Caki2 (cell line): ENCODE measurements around the gene POC1A. TPM values are rescaled to one million over a fixed set of nuclear protein-coding genes. Genes with fewer than 3 reads are reported as not detected.

ENCODE experiments used
- DNase-seq: peaks from one replicate; pipeline ENCODE4 v3.0.0-alpha.2; 2015; ENCODE audit warnings: low read depth
- in situ Hi-C: cut with HindIII; loops from 2 replicates; pipeline ENCODE4 v1.10.0; 2016; ENCODE audit warnings: low sequenced_read_pairs, low pct_unique_long_range_greater_than_20kb, mixed read lengths
- total RNA-seq: library from RNA; depleted of rRNA; stranded (reverse); fragments of >200 nt; shearing (Covaris generic); gene quantifications from 2 replicates; pipeline ENCODE4 v1.2.3, GENCODE V29; 2014; ENCODE audit warnings: low replicate concordance

The POC1A gene
- total RNA-seq, 1 experiment from 2014 or later = 20.8 TPM

DNA sequence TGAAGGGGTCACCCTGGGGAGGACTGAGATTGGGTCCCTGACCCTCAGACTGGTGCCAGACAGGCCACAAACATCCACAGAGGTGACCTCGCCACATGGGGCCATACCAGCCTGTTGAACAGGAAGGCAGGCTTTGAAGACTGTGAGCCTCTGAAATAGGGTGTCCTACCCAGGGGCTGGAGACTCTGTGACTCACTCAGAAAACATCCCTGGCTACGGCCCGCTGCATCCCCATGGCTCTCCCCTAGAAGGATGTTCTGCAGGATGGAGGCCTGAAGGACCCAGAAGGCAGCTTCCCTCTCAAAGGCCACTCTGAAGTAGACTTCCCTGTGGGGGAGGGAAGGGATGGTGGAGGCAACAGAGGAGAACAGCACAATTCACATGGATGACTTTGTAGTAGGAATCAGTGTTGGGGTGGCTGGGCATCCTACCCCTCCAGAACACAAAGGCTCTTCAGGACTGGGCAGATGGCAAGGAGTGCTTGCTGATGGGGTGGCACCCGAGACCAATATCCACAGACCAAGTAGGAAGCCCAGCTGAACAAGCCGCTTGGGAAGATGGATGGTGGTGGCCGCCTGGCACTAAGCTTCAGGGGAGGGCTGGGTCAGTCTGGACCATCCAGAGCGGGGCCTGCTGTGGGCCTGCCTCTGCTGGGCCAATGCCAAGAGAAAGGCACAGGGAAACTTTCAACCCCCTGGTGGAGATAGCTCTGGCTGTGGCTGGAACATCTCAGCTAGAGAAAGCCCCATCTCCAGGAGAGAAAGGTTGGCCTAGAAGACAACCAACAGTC, 60.3 kb downstream of the POC1A start:
- in situ Hi-C loops = no loop called here
- peak; percentile 81 for DNase-seq

DNA sequence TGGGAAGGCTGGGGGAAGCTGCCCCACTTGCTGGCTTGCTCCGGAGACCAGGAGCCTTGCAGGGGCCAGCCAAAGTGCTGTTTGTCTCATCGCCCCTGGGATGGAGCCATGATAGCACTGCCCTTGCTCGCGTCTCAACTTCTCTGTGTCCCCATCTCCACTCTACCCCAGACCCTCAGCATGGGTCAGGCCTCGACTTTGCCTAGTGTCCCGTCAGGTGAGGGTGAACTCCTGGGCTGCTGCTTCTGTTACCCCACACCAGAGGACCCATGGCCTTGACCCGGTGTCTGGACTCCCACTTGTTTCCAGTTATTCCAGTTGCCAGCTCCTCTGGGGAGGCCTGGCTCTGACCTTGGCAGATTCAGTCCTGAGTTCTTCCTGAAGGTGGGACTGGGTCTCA, 61.3 kb downstream of the POC1A start:
- in situ Hi-C loops = no loop called here
- DNase-seq = no peak

DNA sequence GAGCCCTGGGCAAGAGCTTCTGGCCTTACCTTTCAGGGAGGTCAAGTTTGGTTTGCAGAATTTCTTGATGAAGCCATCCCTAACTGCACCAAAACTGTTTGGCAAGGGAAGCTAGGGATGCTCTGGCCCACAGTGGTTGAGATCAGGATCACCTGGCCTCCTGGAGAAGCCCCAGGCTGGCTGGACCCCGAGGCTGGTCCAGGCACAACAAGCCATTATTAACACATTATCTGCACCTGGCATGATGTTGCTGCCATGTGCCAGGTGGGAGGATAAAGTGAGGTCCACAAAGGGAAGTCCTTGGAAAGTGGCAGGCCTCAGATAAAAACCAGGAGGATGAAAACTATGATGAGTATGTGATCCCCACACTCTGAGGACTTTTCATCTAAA, 62.0 kb downstream of the POC1A start:
- in situ Hi-C loops = no loop called here
- no peak for DNase-seq

DNA sequence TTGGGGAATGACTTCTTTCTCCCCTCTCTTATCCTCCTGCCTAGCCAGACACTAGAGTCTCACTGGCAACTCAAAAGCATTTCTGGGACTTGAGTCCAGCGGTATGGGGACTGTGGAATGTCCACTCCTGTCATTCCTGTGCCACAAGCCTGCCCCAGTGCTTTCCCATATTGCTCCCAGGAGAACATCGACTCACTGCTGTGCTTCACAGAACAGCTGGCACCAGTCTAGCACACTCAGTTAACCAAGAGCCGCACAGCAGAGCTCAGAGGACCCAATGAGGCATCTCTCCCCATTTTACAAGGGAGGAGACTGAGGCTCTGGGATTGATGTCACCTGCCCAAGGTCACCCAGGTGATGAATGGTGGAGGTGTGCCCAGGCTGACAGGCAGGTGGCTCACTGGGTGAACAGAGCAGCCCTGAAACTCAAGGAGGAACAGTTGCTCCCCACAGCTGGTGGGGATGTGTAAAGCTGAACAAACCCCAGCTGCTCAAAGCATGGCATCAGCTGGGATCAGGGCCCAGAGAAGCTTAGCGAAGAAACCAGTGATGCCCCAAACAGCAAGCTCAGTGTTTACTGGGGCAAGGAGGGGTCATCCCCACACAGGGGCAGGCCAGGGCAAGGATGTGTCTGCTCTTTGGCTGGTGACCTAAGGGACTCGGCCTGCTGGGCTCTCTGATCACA, 62.5 kb downstream of the POC1A start:
- in situ Hi-C loops = no loop called here
- DNase-seq = peak; percentile 9

DNA sequence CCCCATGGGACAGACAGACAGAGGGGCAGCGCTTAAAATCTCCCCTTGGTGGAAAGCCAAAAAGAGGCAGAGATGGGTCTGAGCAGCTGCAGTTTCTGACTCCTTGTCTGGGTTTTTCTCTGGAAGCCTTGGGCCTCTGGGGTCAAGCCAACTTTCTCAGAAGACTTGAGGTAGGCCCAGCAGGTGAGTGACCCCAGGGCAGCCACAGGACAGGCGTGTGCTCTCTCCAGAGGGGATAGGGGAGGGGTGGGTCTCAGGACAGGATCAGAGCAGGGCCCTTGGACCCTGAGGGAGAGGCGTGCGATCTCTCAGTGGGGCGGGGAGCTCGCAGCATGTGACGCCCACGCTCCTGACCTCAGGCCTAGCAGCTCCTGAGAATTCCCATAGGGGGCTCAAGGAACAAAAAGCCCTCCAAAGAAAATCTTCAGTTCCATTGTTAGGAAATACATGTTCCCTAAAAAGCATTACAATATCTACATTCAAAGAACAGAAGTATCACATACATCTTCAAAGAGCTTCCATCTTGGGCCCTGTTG, 63.2 kb downstream of the POC1A start:
- in situ Hi-C loops = no loop called here
- DNase-seq = no peak

DNA sequence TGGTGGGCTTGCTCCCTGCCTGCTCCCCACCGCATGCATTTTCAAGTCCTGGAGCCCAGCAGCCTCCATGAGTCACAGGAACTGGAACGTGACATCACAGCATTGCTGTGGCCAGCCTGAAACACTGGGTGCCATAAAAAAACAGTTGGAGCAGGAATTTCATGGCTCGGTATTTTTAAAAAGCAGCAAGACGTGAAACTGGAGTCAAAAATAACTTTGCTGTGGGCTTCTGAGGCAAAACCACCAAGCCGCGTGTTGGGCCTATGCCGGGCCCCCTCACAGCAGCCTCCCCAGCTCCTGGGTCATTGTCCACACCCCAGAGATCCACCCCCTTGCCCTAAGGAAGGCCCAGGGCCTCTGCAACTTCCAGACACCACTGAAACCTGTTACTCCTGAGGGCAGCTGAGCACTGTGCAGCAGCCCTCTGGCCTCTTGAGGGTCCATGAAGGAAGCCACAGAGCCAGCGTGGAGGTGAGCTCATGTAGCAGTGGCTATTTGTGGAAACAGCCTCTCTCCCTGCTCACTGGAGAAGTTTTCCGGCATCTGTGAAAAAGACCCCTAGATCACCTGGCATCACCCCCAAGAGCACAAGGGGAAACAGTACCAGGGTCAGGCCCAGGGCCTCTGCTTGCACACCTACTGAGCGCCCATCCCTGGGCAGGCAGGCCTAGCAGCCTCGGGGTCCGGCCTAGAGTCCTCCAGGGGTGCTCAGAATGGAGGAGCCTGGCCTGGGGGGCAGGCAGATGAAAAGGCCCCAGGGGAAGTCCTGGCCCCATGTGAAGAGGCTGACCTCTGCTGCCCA, 63.9 kb downstream of the POC1A start:
- peak; percentile 27 for DNase-seq
- in situ Hi-C loops = no loop called here

DNA sequence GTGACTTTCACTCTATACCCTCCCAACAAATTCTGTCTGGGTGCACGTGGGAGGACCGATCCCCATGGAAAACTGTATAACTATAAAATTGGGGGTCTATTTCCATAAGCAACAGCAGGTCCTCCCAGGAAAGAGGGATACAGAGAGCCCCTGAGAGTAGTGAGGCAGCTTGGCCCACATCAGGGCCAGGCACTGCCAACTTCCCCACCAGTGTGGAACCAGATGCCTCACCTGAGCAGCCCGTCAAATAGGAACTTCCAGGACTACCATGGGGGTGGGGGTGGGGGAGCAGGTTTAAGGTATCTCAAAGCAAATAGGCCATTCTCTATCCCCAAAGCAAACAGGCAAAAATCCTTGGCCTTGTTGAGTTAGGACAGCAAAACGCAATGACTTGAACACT, 64.5 kb downstream of the POC1A start:
- DNase-seq = no peak
- in situ Hi-C loops = no loop called here

DNA sequence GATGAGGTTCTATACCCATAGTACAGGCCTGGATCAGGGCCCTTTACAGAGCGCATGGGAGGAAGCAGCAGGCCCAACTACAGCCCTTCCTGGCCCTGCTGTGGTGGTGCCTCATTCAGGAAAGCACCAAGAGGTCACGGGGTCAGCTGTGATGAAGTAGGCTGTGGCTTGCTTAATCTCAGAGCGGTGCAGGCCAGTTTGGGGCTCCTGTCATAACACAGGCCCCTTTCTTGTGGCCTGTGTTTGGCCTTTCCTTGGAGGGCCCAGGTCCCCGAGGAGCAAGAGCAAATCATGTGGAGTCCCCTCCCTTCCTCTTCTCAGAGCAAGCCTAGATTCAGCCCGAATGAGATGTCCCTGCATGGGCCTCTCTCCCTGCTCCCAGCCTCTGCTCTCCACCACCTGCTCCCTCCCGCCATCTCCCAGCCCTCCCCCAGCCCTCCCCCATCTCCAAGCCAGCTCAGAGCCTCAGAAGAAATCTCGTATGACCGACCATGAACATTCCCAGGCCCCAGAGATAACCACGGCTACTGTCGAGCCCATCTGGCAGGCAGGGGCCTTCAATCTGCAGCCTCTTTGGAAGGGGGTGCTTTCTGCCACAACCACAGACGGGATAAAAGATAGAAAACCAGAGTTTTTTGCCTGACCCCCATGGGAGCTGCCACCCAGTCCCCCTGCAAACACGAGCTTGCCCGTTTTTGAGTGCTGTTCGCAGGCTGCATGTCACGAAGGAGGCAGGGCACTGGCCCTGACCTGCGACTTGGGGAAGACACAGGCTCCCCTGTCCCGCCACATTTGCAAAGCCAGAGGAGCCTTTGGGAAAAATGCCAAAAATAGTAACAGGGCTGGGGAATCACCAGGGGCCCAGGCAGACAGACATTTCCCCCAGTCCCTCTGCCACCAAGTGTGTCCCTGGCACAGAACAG, 65.5 kb downstream of the POC1A start:
- DNase-seq = no peak
- in situ Hi-C loops = no loop called here

DNA sequence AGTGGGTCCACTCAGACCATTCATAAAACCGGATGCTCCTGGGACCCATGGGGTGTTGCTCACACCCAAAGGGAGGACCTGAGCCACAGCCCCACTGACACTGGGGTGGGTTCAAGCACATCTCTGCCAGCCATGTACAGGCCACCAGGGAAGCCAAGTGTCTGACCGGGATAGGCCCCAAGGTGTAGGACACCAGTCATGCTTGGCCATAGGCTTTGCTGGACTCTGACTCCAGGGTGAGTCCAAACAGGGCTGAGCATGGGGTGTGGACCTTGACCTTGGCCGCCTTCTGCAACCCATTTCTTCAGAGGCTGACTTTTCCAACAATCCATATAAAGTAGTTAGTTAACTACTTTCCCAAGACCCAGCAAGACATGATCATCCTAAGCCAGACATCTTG, 66.5 kb downstream of the POC1A start:
- DNase-seq = no peak
- in situ Hi-C loops = no loop called here

DNA sequence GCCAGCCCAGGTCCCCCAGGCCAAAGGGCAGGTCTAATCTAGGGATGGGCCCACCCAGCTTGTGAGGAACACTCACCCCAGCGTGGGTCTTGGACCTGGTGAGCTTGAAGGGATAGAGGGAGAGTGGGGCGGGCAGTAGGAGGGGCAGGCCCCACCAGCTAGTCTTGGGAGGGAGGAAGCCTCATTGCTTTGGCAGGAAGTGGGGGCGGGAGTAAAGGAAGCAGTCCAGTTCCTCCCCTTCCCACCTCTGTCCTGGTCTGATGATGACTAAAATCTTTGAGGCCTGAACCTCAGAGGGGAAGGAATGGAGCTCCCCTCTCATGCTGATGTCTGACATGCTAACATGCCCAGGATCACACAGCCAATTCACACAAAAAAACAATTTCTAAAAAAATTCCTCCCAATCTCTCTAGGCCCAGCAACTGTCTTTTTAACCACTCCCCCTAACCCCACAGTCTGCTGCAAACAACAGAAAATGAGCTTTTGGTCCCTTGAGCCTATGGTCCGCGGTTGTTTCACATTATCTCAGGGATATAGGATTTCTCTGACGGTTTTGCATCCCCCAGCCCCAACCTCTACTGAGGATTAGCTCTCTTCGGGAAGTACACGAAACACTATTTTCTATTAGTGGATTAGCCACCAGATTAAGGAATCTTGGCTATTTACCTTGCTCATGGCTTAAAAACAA, 67.1 kb downstream of the POC1A start:
- no peak for DNase-seq
- in situ Hi-C loops = no loop called here

DNA sequence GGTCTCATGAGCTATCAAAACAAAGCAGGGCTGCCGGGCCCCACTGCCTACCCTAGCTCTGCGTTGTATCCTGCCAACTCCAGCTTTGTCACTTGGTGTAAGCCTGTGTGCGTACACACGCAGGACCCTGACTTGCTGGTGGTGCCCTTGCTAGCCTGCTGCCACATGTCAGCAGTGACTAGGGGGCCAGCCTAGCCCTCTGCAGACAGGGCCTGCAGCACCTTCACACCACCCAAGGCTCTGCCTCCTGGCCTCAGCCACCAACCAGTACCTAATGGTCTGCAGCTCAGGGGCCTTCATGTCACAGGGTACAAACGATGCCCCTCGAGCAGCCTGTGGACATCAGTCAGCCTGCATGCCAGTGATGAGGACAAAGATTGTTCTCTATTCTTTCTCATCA, 67.8 kb downstream of the POC1A start:
- in situ Hi-C loops = no loop called here
- no peak for DNase-seq

DNA sequence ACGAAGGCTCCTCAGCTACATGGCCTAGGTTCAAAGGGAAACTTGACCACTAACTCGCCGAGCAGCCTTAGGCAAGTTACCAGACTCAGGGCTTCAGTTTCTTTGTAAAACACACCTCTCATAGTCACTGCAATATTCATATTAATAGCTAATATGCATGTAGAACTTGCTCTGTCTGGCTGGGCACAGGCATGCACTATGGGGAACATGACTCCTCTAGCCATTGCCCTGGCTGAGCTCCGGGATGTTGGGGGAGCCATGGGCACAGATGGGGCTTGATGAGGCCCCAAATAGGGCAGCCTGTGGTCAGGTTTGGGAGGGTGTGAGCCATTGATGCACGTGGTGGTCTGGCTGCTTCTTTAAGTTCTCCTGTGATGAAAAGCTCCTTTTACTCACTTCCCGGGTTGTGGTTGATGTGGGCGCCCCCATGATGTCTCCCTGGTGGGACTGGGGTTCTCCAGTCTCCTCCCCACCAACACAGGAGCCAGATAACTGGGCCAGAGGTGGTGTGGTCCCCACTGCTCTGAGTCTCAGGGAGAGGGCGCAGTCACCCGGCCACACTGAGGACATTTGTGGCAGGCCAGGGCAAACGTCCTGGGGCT, 68.4 kb downstream of the POC1A start:
- in situ Hi-C loops = no loop called here
- DNase-seq = no peak

DNA sequence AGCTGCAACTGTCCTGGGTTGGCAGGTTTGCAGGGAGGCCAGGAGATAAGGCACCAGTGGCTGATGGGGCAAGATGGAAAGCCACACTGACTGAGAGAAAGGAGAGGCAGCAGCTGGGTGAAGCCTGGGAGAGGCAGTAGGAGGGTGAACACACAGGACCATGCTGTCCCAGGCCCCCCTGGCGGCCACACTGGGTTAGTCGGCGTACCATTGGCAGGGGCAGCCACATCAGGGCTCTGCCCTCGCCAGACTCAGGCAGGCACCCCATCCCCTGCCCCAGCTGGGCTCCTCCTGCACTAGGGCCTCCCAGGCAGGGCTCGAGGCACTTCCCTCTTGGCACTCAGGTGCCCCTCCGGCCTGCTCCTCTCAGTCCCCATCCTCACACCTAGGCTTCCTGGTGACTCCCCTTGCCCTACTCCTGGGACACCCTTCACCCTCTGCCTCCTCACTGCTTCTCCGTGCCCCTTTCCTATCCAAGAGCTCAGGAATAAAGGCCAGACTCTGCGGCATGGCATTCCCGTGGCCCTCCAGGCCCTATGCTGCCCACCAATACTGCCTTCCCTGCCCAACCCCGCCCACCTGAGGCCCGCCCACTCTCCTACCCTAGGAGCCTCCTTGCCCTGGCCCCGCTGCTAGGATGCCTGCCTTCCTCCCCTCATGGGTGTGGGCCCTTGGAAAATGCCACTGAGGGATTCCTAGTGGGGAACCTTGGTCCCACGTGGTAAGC, 69.1 kb downstream of the POC1A start:
- DNase-seq = no peak
- in situ Hi-C loops = no loop called here

DNA sequence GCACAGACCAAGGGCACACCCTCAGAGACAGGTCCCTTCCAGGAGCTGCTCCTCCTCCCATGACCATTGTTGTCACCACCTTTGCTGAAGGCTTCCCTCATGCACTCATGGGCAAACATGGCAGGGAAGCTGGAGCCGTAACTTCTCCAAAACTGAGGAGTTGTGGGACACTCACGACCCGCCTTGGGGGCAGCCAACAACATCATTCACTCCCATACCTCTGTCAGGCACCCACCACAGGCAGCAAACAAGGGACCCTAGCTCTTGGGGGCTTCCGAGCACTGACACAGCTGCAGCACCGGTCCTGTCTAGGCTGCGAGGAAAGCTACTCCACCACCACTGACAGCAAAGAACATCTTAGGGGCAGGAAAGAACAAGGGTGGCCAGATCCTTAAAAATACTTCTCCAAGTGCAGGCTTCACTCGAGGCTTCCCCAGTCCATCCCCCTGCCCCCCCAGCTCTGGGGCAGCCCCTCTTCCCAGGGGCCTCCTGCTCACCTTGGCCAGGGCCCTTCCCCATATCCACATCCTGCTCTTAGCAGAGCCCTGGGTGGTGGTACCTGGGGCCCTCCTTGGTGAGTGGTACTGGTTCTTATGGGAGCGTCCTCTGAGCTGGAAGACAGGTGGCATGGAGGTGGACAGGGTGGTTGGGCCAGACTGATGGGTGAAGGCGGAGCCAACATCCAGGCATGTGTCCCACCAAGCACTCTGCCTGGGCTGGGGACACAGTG, 69.8 kb downstream of the POC1A start:
- in situ Hi-C loops = no loop called here
- no peak for DNase-seq

DNA sequence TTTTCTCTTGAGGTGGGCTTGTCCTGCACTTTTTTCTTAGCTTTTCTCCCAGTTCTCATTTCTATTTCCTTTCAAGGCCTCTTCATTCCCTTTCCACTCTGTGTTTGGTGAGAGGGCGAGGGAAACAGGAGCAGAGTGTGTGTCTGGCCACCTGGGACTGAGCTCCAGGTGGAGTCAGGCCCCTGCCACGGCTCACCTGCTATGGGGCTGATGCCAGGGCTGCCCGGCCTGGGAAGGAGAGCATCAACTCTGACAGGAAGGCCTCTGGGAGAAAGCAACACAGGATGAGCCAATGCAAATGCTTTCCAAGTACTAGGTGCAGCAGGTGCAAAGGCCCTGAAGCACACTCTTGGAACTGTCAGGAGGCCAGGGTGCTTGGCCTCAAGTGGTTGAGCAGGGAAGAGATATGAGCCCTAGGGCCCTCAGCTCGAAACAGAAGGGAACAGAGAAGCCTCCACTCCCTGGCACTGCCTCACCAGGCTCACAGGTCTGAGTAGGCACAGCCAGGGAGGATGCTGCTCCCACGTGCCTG, 70.6 kb downstream of the POC1A start:
- in situ Hi-C loops = no loop called here
- no peak for DNase-seq

DNA sequence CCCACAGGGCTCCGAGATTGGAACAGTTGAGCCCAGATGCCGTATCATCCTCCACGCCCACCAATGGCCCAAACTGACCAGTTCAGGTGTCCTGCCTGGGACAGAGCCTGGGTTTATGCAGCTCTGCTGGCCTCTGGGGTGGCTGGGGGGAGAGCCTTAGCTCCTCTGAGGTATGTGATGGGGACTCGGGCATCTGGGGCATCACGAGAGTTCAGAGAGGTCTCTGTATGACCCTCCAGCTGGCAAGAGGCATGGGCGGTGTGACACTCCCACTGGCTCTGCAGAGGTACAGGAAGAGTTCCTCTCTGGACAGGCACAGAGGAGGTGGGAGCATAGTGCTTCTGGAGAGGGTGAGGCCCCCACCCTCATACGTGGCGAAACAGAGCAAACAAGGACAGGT, 71.3 kb downstream of the POC1A start:
- DNase-seq = no peak
- in situ Hi-C loops = no loop called here
